ENCODE results near the gene UBE2B.

UBE2B gene

DNA sequence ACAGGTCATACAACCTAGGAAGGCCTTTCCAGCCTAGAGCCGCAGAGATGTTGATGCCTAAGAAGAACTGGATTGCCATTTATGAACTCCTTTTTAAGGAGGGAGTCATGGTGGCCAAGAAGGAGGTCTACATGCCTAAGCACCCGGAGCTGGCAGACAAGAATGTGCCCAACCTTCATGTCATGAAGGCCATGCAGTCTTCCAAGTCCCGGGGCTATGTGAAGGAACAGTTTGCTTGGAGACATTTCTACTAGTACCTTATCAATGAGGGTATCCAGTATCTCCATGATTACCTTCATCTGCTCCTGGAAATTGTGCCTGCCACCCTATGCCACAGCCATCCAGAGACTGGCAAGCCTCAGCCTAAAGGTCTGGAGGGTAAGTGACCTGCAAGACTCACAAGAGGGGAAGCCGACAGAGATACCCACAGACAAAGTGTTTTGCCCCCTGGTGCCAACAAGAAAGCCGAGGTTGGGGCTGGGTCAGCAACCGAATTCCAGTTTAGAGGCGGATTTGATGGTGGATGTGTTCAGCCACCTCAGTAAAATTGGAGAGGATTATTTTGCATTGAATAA lies 51.5 kb downstream of the UBE2B start:
- DNase-seq (ENCODE audit: low spot score) = no peak
- POLR2A ChIA-PET (ENCODE audit: low non-redundant PET) = no interaction called here
- TF ChIP-seq CTCF (conservative IDR thresholded peaks at IDR 0.05; ENCODE audit: low read depth) = no peak
- H3K27ac ChIP-seq = no peak overlapping the region
- CTCF ChIA-PET = no interaction called here

GRCh38 chr5:134423376-134423775 lies 52.0 kb downstream of the UBE2B start:
- POLR2A ChIA-PET (ENCODE audit: low non-redundant PET) = no interaction called here
- CTCF ChIA-PET = interaction anchor here (0.9 kb wide), 1 partner anchor 35 kb away, joined by 3 read pairs; no protein-coding TSS in a partner anchor
- no peak overlapping the region for H3K27ac ChIP-seq

DNA sequence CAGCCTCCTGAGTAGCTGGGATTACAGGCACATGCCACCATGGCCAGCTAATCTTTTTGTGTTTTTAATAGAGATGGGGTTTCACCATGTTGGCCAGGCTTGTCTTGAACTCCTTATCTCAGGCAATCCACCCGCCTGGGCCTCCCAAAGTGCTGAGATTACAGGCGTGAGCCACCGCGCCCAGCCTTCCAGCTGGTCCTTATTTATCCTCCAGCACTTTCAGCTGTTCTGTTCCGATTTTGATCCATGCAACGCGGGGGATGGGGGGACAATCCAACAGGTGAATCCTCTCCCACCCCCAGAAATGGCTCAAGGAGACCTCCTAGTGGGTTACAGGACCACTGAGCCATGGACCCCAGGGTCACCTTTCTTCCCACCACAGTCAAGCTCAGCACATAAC lies 55.0 kb downstream of the UBE2B start:
- no peak for DNase-seq (ENCODE audit: low spot score)
- TF ChIP-seq CTCF (conservative IDR thresholded peaks at IDR 0.05; ENCODE audit: low read depth) = no peak
- POLR2A ChIA-PET (ENCODE audit: low non-redundant PET) = no interaction called here
- H3K27ac ChIP-seq = no peak overlapping the region
- CTCF ChIA-PET = interaction anchor here (0.7 kb wide), 1 partner anchor 100 kb away, joined by 3 read pairs; no protein-coding TSS in a partner anchor

More at GRCh38 chr5:134423376-134423775, 52.0 kb downstream of the UBE2B start:
- no peak for TF ChIP-seq CTCF (conservative IDR thresholded peaks at IDR 0.05; ENCODE audit: low read depth)
- no peak for DNase-seq (ENCODE audit: low spot score)

DNA sequence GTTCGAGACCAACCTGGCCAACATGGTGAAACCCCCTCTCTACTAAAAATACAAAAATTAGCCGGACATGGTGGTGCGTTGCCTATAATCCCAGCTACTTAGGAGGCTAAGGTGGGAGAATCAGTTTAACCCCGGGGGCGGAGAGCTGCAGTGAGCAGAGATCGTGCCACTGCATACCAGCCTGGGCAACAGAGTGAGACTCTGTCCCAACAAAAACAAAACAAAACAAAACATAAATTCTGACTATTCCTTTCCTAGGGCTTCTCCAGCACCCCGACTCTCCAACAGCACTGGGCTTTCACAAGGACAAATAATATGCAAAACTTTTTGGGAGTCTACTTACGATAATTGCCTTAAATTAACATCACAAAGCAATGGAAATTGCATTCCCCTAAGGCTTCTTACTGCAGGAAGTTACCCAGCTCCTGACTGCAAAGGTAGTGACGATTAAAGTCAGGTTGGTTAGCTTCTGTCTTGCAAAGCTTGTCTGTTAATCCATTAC lies 56.2 kb downstream of the UBE2B start:
- POLR2A ChIA-PET (ENCODE audit: low non-redundant PET) = no interaction called here
- CTCF ChIA-PET = interaction anchor here (0.7 kb wide), 1 partner anchor 17 kb away, joined by 3 read pairs; no protein-coding TSS in a partner anchor
- no peak for TF ChIP-seq CTCF (conservative IDR thresholded peaks at IDR 0.05; ENCODE audit: low read depth)
- H3K27ac ChIP-seq = no peak overlapping the region
- no peak for DNase-seq (ENCODE audit: low spot score)

DNA sequence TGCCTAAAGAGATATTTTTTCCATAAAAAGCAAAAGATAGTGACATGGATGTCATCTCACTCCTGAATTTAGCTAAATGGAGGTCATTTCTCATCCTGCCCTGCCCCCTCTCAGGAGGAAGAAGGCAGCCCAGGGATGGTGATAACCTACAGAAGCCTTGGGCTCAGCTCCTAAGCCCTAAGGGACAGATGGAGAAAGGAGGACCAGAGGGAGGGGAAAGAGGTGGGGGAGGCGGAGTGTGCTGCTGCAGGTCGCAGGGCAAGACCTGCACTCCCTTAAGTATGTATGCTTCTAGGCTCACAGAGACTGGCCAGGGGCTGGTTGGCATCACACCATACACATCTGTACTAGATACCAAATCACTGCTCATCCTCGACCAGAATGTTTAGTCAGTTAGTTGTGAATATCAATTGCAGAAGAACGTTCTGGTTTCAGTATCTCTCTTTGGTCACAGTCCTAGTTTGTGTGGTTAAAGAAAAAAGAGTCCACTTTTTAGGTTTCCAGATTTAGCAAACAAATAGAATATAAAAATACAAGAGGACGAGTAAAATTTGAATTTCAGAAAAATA lies 58.7 kb downstream of the UBE2B start:
- ChIA-PET POLR2A (ENCODE audit: low non-redundant PET) (interaction anchor here (0.6 to 0.7 kb wide), 2 partner anchors 37 to 231 kb away, joined by 3 to 4 read pairs; no protein-coding TSS in a partner anchor), CTCF (interaction anchor here (0.6 kb wide), 1 partner anchor 9 kb away, joined by 3 read pairs; no protein-coding TSS in a partner anchor)
- TF ChIP-seq CTCF (conservative IDR thresholded peaks at IDR 0.05; ENCODE audit: low read depth) = no peak
- H3K27ac ChIP-seq = no peak overlapping the region
- DNase-seq (ENCODE audit: low spot score) = no peak

- no peak for TF ChIP-seq CTCF (conservative IDR thresholded peaks at IDR 0.05; ENCODE audit: low read depth)
- DNase-seq (ENCODE audit: low spot score) = no peak
- POLR2A ChIA-PET (ENCODE audit: low non-redundant PET) = no interaction called here
- CTCF ChIA-PET = interaction anchor here (0.7 kb wide), 1 partner anchor 41 kb away, joined by 3 read pairs; no protein-coding TSS in a partner anchor
- no peak overlapping the region for H3K27ac ChIP-seq
Observed at GRCh38 chr5:134432174-134432573, 60.8 kb downstream of the UBE2B start.
